IMR-90 (cell line): ENCODE results near the gene BUB1. TPM values are rescaled to one million over a fixed set of nuclear protein-coding genes. Genes with fewer than 3 reads are reported as not detected.

Experiments
- ATAC-seq: fragments of 200-7000 bp; cut with Tn5 transposase; 2 replicates; pipeline ENCODE4 v1.9.1; 2020; ENCODE audit warnings: low read depth, mild to moderate bottlenecking, moderate library complexity
- BruUV-seq: library from RNA; stranded (reverse); fragments of 400-500 nt; replicated peaks from 2 replicates; lab custom pipeline; 2021; lab: Mats Ljungman, UMichigan
- CTCF ChIA-PET: fragments of 300-600 bp; formaldehyde crosslinking; extraction: SDS; loops from one replicate; lab custom pipeline; 2021; ENCODE audit warnings: antibody characterized with exemption; lab: Yijun Ruan, JAX
- POLR2A ChIA-PET: fragments of 300-600 bp; sonication (Branson Sonifier 250); formaldehyde crosslinking; loops from one replicate; lab custom pipeline; 2022; ENCODE audit warnings: antibody characterized with exemption; ENCODE audit not compliant: unreplicated experiment; lab: Charles Lee
- DNase-seq: peaks from one replicate; pipeline ENCODE4 v3.0.0; 2013
- H2AFZ ChIP-seq: replicated peaks from 2 replicates; pipeline ENCODE3; 2013; ENCODE audit warnings: low read length, mild to moderate bottlenecking; ENCODE audit not compliant: poor library complexity
- H2AK5ac ChIP-seq: 2 replicates; pipeline ENCODE4 v1.6.1; 2013; ENCODE audit warnings: low read depth, low read length, inconsistent platforms
- H2AK9ac ChIP-seq: replicated peaks from 2 replicates; pipeline ENCODE3; 2013; ENCODE audit warnings: mild to moderate bottlenecking, low read depth, low read length, moderate library complexity; ENCODE audit not compliant: poor library complexity
- H2BK120ac ChIP-seq: 2 replicates; pipeline ENCODE4 v1.6.1; 2013; ENCODE audit warnings: low read depth, low read length, inconsistent platforms
- H2BK15ac ChIP-seq: 3 replicates; pipeline ENCODE4 v1.6.1; 2013; ENCODE audit warnings: low read depth, low read length, inconsistent platforms
- H2BK20ac ChIP-seq: 2 replicates; pipeline ENCODE4 v1.6.1; 2013; ENCODE audit warnings: low read depth, mild to moderate bottlenecking, inconsistent platforms, low read length, moderate library complexity
- H2BK5ac ChIP-seq: 2 replicates; pipeline ENCODE4 v1.6.1; 2013; ENCODE audit warnings: mild to moderate bottlenecking, low read depth, low read length, inconsistent platforms; ENCODE audit not compliant: poor library complexity, severe bottlenecking
- H3K14ac ChIP-seq: replicated peaks from 2 replicates; pipeline ENCODE4 v1.6.1; 2013; ENCODE audit warnings: low read depth, low read length, inconsistent platforms
- H3K18ac ChIP-seq: 2 replicates; pipeline ENCODE4 v1.6.1; 2013; ENCODE audit warnings: low read depth, low read length, control low read depth
- H3K23ac ChIP-seq: 2 replicates; pipeline ENCODE4 v1.6.1; 2013; ENCODE audit warnings: low read depth, low read length, inconsistent platforms
- H3K27ac ChIP-seq: 2 replicates; pipeline ENCODE4 v1.5.1; 2013; ENCODE audit warnings: mild to moderate bottlenecking, control low read depth, low read length; ENCODE audit not compliant: insufficient read depth
- H3K27me3 ChIP-seq: 2 replicates; pipeline ENCODE4 v1.6.1; 2013; ENCODE audit warnings: low read length; ENCODE audit not compliant: control insufficient read depth, insufficient read depth
- H3K36me3 ChIP-seq: 2 replicates; pipeline ENCODE4 v1.6.1; 2013; ENCODE audit warnings: low read length, mixed read lengths; ENCODE audit not compliant: control insufficient read depth, insufficient read depth
- H3K4ac ChIP-seq: 2 replicates; pipeline ENCODE4 v1.6.1; 2013; ENCODE audit warnings: low read depth, low read length, inconsistent platforms
- H3K4me1 ChIP-seq: 2 replicates; pipeline ENCODE4 v1.6.1; 2013; ENCODE audit warnings: low read length, mixed read lengths; ENCODE audit not compliant: control insufficient read depth, insufficient read depth
- H3K4me2 ChIP-seq: 2 replicates; pipeline ENCODE4 v1.6.1; 2013; ENCODE audit warnings: low read depth, mild to moderate bottlenecking, control low read depth, low read length, moderate library complexity
- H3K4me3 ChIP-seq: 2 replicates; pipeline ENCODE4 v1.5.1; 2013; ENCODE audit warnings: low read depth, mild to moderate bottlenecking, control low read depth, low read length, moderate library complexity; ENCODE audit not compliant: insufficient read depth
- H3K56ac ChIP-seq: 2 replicates; pipeline ENCODE4 v1.6.1; 2013; ENCODE audit warnings: low read length, inconsistent platforms; ENCODE audit not compliant: insufficient read depth; ENCODE audit errors: extremely low read depth
- H3K79me1 ChIP-seq, 2 experiments: 2 replicates each; pipeline ENCODE4 v1.6.1; 2013; ENCODE audit warnings: low read length in 2 of 2, inconsistent platforms in 1 of 2, low read depth in 1 of 2
- H3K9ac ChIP-seq: 2 replicates; pipeline ENCODE4 v1.6.1; 2013; ENCODE audit warnings: low read depth, low read length, control low read depth
- H3K9me1 ChIP-seq: 2 replicates; pipeline ENCODE4 v1.6.1; 2013; ENCODE audit warnings: low read length, inconsistent platforms; ENCODE audit not compliant: insufficient read depth
- H3K9me3 ChIP-seq: 2 replicates; pipeline ENCODE4 v1.6.1; 2013; ENCODE audit warnings: low read length; ENCODE audit not compliant: control insufficient read depth, insufficient read depth
- H4K20me1 ChIP-seq: 2 replicates; pipeline ENCODE4 v1.6.1; 2013; ENCODE audit warnings: low read length, inconsistent platforms; ENCODE audit not compliant: insufficient read depth
- H4K5ac ChIP-seq: 2 replicates; pipeline ENCODE4 v1.6.1; 2013; ENCODE audit warnings: mild to moderate bottlenecking, low read depth, low read length, control low read depth
- H4K8ac ChIP-seq, 2 experiments: 2 replicates each; pipeline ENCODE4 v1.6.1; 2013; ENCODE audit warnings: low read depth in 2 of 2, low read length in 2 of 2, control low read depth in 1 of 2, inconsistent platforms in 1 of 2
- H4K91ac ChIP-seq: 2 replicates; pipeline ENCODE4 v1.6.1; 2013; ENCODE audit warnings: low read depth, low read length, inconsistent platforms; ENCODE audit not compliant: insufficient read depth
- MAFK ChIP-seq: IDR thresholded peaks from 2 replicates; pipeline ENCODE4 v1.6.1; 2012; ENCODE audit warnings: low read depth, low read length, improper control_type of control experiment
- RFX5 ChIP-seq: IDR thresholded peaks from 2 replicates; pipeline ENCODE4 v1.8.0; 2012; ENCODE audit warnings: low read depth, mild to moderate bottlenecking, low read length, moderate library complexity
- SMC3 ChIP-seq: fragments of 150-350 bp; IDR thresholded peaks from 2 replicates; pipeline ENCODE4 v1.6.1; 2016; ENCODE audit warnings: low read depth, mild to moderate bottlenecking, antibody characterized with exemption, low read length, moderate library complexity
- dilution Hi-C: fragments of 300-500 bp; cut with HindIII; formaldehyde crosslinking; loops from one replicate; pipeline ENCODE4 v1.14.3; 2018; ENCODE audit warnings: low sequenced_read_pairs; ENCODE audit not compliant: unreplicated experiment
- in situ Hi-C: fragments of 300-500 bp; cut with MboI; formaldehyde crosslinking; loops from 3 replicates; pipeline ENCODE4 v1.14.3; 2019; ENCODE audit warnings: low sequenced_read_pairs, inconsistent platforms, mixed read lengths
- intact Hi-C: fragments of 100-400 bp; cut with micrococcal nuclease; formaldehyde crosslinking; loops from 2 replicates; pipeline ENCODE4 v1.10.0; 2022
- polyA plus RNA-seq, 3 experiments: library from polyadenylated mRNA; depleted of rRNA; stranded (reverse); fragments of >200 nt; gene quantifications; 2 replicates each; pipeline ENCODE4 v1.2.3, GENCODE V29; 2012; ENCODE audit warnings: low replicate concordance in 1 of 3
- total RNA-seq: library from RNA; depleted of rRNA; stranded (reverse); fragments of >200 nt; gene quantifications from 2 replicates; pipeline ENCODE4 v1.2.3, GENCODE V29; 2012

The BUB1 gene
- total and polyA plus RNA-seq, 2 of the 4 experiments (the other 2 are of a cell fraction): 19.6 to 43.4 TPM

- ATAC-seq (no peak), DNase-seq (no peak)
- Histone ChIP-seq H3K27ac (no peak overlapping the region), H2AK5ac (no peak overlapping the region), H2BK15ac (no peak overlapping the region), H3K14ac (no peak overlapping the region), H4K20me1 (no peaks in the 10 kb centered on the region), H4K91ac (no peak overlapping the region), H2AFZ (no peak overlapping the region), H3K4me3 (no peak overlapping the region), H3K9ac (no peak overlapping the region), H3K23ac (no peak overlapping the region), H3K9me3 (no peaks in the 10 kb centered on the region), H3K4me2 (no peak overlapping the region), H4K8ac (no peak overlapping the region), H3K18ac (no peak overlapping the region), H2BK120ac (no peak overlapping the region), H3K4ac (no peak overlapping the region), H4K5ac (no peak overlapping the region), H3K9me1 (no peaks in the 10 kb centered on the region), H2BK5ac (no peak overlapping the region), H3K4me1 (no peaks in the 10 kb centered on the region), H3K27me3 (no peaks in the 10 kb centered on the region), H3K79me1 (peaks cover 19 to 25% of the 10 kb centered on the region in 2 experiments), H3K36me3 (peaks cover 3% of the 10 kb centered on the region; the same call in 1 of the 2 replicates), H2BK20ac (no peak overlapping the region), H3K56ac (no peak overlapping the region), H2AK9ac (no peak overlapping the region)
- TF ChIP-seq MAFK: no peak
- TF ChIP-seq RFX5: no peak
- TF ChIP-seq SMC3: no peak
- in situ Hi-C loops: no loop called here
- intact Hi-C loops: no loop called here
- no TSS peak for BruUV-seq
- ChIA-PET POLR2A (no interaction called here), CTCF (no interaction called here)
- dilution Hi-C loops: no loop called here
Observed at GRCh38 chr2:110642360-110642759, 35.5 kb downstream of the BUB1 start.
